ENCODE data around the gene INTS11. TPM values are rescaled to one million over a fixed set of nuclear protein-coding genes. Genes with fewer than 3 reads are reported as not detected.
"Not testable (repeated sequence)": the region's sequence is repeated elsewhere in the genome, so short reads cannot be mapped to it uniquely, and the experiment has no call there.

Gene INTS11
- total RNA-seq, 3 donors from 2014 or later = 89.9 to 127 (median 95.5) TPM

DNA sequence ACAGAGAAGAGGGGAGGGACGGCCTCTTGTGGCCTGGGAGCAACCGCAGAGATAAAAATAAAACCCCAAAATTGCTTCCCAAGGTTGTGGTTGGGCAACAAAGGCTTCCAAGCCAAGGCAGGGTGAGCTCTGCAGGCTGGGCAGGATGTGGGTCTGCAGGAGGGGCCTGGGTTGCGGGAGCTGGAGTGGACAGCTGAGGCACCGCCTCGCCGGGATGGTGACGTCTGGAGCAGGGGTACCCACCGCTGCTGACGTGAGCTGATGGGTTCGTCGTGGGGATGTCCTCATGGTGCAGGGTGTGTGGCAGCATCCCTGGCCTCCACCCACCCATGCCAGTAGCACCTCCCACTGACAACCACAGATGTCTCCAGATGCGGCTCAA lies 46.9 kb upstream of the INTS11 start:
- DNase-seq = peak in 1 of 3 donors; percentile 68
- intact Hi-C loops (cut with DNase I, micrococcal nuclease) = no loop called here

DNA sequence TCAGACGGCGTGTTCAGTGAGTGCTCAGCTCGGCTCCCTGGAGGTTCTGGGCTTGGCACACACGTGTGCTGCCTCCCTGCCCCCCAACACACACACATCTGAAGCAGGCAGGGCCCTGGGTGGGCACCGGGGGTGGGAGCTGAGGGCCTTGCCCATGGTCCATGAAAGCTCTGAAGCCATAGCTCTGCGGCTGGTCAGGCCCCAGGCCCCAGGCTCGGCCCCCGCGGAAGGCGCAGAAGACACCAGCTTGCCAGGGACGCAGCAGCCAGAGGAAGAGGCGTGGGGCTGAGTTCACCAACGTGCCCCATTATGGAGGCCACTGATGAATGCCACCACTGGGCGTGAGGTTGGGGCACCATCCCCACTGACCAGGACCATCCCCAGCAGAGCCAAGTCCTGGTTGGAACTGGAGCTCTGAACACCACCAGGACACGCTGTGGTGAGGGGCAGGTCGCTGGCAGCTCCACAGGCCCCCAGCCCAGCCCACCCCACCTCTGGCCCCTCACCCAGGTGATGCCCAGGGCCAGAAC lies 46.4 kb upstream of the INTS11 start:
- Histone ChIP-seq H3K4me1 (ENCODE audit: low read depth) (peaks cover 23% of the 10 kb centered on the region), H3K4me3 (no peak overlapping the region), H3K36me3 (ENCODE audit: low read depth) (no peaks in the 10 kb centered on the region), H3K9me3 (no peaks in the 10 kb centered on the region)
- DNase-seq (no peak), ATAC-seq (no peak)
- TF ChIP-seq, protein P1, sequence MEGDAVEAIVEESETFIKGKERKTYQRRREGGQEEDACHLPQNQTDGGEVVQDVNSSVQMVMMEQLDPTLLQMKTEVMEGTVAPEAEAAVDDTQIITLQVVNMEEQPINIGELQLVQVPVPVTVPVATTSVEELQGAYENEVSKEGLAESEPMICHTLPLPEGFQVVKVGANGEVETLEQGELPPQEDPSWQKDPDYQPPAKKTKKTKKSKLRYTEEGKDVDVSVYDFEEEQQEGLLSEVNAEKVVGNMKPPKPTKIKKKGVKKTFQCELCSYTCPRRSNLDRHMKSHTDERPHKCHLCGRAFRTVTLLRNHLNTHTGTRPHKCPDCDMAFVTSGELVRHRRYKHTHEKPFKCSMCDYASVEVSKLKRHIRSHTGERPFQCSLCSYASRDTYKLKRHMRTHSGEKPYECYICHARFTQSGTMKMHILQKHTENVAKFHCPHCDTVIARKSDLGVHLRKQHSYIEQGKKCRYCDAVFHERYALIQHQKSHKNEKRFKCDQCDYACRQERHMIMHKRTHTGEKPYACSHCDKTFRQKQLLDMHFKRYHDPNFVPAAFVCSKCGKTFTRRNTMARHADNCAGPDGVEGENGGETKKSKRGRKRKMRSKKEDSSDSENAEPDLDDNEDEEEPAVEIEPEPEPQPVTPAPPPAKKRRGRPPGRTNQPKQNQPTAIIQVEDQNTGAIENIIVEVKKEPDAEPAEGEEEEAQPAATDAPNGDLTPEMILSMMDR (IDR thresholded peaks at IDR 0.05) = no peak
- intact Hi-C loops (cut with DNase I, micrococcal nuclease) = no loop called here

More for the DNA sequence above, 46.9 kb upstream of the INTS11 start:
- Histone ChIP-seq H3K9me3 (no peaks in the 10 kb centered on the region), H3K36me3 (ENCODE audit: low read depth) (no peaks in the 10 kb centered on the region), H3K4me3 (no peak overlapping the region), H3K4me1 (ENCODE audit: low read depth) (peaks cover 26% of the 10 kb centered on the region)
- TF ChIP-seq, protein P1 (IDR thresholded peaks at IDR 0.05) = no peak
- ATAC-seq = no peak

DNA sequence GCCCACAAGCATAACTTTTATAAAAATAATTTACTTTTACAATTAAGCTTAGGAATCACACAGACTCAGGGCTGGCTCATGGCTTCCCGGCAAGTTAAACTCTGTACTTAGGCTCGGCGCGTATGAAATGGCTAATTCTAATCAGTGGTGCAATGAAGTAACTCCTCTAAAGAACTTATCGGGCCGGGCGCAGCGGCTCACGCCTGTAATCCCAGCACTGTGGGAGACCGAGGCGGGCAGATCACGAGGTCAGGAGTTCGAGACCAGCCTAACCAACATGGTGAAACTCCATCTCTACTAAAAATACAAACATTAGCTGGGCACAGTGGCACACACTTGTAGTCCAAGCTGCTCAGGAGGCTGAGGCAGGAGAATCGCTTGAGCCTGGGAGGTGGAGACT lies 45.6 kb upstream of the INTS11 start:
- H3K4me3 ChIP-seq; ATAC-seq; DNase-seq; H3K9me3 ChIP-seq; H3K36me3 ChIP-seq (ENCODE audit: low read depth); intact Hi-C loops (cut with DNase I, micrococcal nuclease): not testable (repeated sequence)
- peaks cover 22% of the 10 kb centered on the region for H3K4me1 ChIP-seq (ENCODE audit: low read depth)

DNA sequence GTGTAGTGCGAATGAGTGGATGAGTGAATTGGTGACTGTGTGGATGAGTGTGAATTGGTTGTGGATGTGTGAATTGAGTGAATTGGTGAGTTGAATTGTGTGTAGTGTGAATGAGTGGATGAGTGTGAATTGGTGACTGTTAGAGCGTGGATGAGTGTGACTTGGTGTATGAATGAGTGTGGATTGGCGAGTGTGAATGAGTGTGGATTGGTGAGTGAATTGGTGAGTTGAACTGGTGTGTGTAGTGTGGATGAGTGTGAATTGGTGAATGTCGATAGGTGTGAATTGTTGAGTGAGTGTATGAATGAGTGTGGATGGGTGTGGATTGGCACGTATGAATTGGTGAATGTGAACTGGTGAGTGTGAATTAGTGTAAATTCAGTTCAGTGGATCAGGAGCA lies 42.9 kb upstream of the INTS11 start:
- H3K4me3 ChIP-seq = no peak overlapping the region
- DNase-seq (no peak), ATAC-seq (no peak)
- intact Hi-C loops (cut with DNase I, micrococcal nuclease) = no loop called here
- H3K36me3 ChIP-seq (ENCODE audit: low read depth) = no peaks in the 10 kb centered on the region
- TF ChIP-seq, protein P1 (IDR thresholded peaks at IDR 0.05) = no peak
- H3K4me1 ChIP-seq (ENCODE audit: low read depth) = peaks cover 8% of the 10 kb centered on the region
- no peaks in the 10 kb centered on the region for H3K9me3 ChIP-seq

DNA sequence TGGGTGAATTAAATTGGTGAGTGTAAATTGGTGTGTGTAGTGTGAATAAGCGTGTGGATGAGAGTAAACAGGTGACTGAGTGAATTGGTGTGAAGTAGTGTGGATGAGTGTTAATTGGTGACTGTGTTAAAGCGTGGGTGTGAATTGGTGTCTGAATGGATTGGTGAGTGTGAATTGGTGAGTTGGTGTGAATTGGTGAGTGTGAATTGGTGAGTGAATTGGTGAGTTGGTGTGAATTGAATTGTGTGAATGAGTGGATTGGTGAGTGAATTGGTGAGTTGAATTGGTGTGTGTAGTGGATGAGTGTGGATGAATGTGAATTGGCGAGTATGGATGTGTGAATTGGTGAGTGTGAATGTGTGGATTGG lies 42.2 kb upstream of the INTS11 start:
- TF ChIP-seq, protein P1 (IDR thresholded peaks at IDR 0.05) = no peak
- DNase-seq = no peak
- peaks cover 2% of the 10 kb centered on the region for H3K4me1 ChIP-seq (ENCODE audit: low read depth)
- no peaks in the 10 kb centered on the region for H3K36me3 ChIP-seq (ENCODE audit: low read depth)
- no peak overlapping the region for H3K4me3 ChIP-seq
- no peaks in the 10 kb centered on the region for H3K9me3 ChIP-seq
- ATAC-seq = no peak
- intact Hi-C loops (cut with DNase I, micrococcal nuclease) = no loop called here

DNA sequence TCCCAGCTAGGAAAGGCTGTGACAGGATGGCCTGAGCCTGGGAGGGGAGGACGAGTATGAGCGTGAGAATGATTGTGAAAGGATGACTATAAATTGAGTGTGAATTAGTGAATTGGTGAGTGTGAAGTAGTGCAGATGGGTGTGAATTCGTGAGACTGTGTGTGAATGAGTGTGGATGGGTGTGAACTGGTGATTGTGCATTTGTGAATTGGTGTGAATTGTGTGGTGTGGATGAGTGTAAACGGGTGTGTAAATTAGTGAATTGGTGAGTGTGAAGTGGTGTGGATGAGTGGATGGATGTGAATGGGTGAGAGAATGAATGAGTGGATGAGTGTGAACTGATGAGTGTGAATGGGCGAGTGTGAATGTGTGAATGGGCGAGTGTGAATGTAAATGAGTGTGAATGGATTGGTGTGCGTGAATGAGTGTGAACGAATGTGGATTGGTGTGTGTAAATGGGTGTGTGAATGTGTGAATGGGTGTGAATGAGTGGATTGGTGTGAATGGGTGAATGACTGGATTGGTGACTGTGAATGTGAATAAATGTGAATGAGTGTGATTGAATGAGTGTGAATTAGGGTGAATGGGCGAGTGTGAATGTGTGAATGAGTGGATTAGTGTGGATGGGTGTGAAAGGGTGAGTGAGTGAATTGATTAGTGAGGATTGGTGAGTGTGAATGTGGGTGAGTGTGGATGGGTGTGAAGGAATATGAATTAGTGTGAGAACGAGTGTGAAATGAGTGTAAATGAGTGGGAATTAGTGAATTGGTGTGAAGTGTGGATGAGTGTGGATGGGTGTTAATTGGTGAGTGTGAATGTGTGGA lies 41.6 kb upstream of the INTS11 start:
- H3K4me1 ChIP-seq (ENCODE audit: low read depth) = no peaks in the 10 kb centered on the region
- no peak overlapping the region for H3K4me3 ChIP-seq
- no peaks in the 10 kb centered on the region for H3K9me3 ChIP-seq
- H3K36me3 ChIP-seq (ENCODE audit: low read depth) = no peaks in the 10 kb centered on the region
- intact Hi-C loops (cut with DNase I, micrococcal nuclease) = no loop called here
- ATAC-seq (no peak), DNase-seq (no peak)
- TF ChIP-seq, protein P1 (IDR thresholded peaks at IDR 0.05) = no peak
